Activated CD4-positive, alpha-beta T cell treated with anti-CD3 and anti-CD28 coated beads, Interleukin-2, amount 50 U/mL, for 24 hours (primary cell): ENCODE results near the gene LYZL1.
"Not testable (repeated sequence)": the region's sequence is repeated elsewhere in the genome, so short reads cannot be mapped to it uniquely, and the experiment has no call there.

ENCODE experiments used
- DNase-seq, 2 donors: peaks; one replicate each; pipeline ENCODE4 v3.0.0-alpha.2; 2020; ENCODE audit warnings: low read depth in 1 of 2, low spot score in 1 of 2

LYZL1 gene

DNA sequence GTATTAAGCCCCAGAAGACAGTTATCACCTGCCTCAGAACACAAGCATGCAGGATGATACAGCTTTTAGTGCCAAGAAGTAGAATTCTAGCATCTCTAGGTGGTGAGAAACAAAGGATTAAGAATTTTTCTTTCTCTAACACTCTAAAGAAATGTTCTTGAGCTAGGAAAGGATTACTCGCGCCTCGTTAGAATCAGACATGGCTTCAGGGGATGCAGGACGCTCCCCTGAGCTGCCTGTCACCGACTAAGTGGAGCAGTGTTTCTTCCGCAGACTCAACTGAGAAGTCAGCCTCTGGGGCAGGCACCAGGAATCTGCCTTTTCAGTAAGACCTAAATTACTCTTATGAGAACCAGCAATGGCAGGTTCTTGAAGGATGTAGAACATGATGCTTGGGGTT, at the start of gene LYZL1:
Gene LYZL1, plus strand, starts transcription at position 165 of the 400 bp plus-strand sequence. CDS start 2,798 bp downstream, outside the sequence.
- DNase-seq = not testable (repeated sequence)

DNA sequence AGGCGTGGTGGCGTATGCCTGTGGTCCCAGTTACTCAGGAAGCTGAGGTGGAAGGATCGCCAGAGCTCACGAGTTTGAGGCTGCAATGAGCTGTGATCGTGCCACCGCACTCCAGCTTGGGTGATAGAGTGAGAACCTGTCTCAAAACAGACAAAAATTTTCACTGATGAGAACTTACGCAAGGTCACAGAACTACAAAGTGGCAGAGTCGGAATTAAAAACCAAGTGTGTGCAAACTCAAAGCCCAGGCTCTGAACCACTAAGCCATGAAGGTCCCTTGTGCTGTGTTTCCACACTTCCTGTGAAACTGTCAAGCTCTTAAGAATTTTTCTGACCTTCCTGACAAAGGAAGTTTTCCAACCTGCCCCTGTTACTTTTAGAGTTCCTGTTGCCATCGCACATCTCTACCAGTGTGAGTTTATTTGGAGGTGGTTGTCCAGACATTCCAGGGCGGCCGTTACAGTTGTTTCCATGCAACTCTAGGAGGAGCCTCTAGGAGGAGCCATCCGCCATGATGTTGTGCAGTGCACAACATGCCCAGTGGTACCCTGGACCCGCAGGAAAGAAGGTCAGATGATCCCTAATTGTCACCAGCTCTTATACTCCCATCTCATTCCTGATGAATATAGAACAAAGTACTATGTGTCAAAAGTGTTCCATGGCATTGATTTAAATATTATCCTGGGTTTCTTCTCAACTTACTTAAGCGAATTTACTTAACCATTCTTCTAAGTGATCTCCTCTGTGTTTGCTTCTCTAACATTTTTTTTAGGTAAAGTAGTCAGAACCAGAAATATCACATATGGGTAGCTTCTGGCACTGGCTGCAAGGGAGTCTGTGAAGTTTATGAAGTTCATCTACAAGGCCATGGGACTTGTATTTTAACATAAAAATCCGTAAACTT, 49.0 kb upstream of the LYZL1 start:
- DNase-seq = no peak

DNA sequence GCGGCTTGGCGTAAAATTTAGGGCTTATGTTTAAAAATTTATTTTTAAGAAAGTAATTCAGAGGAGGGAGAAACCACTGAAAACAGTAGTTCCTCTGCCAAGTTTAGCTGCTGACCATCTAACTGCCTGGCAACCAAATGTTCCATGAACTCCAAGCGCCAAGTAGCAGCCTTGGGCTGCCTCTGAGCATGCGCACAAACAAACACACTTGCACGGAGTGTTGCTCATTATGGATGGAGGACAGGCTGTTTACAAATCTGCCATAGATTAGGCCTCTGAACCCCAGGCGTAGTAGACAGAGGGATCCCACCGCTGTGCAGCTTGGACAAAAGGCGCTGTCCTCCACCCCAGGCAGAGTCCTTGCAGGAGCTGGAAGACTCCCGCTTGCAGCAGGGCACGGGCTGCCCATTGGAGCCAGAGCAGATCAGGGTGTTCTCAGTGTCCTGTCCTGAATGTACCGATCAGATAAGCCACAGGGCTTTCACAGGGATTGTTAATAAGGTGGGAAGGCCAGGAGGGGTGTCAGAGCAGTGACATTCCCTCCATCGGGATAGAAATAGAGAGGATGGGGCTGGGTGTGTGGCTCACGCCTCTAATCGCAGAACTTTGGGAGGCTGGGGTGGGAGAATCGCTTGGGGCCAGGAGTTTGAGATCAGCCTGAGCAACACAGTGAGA, 47.7 kb upstream of the LYZL1 start:
- no peak for DNase-seq

DNA sequence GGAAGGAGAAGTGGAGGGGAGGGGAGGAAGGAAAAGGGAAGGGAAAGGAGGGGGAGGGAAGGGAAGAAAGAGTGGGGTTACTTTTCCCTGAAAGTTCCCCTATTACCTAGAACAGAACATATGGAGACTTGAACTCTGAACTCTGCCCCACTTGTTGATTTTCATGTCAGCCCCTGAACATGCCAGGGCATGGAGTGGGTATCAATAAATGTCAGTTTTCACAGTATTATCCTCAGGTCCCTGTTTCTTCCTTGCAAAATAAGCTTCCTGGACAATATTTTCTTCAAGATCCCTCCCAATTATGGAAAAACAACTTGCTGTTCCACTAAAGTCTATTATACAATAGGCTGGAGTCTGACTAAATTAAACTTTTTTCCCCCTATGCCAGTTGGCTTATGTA, 46.9 kb upstream of the LYZL1 start:
- DNase-seq = no peak

DNA sequence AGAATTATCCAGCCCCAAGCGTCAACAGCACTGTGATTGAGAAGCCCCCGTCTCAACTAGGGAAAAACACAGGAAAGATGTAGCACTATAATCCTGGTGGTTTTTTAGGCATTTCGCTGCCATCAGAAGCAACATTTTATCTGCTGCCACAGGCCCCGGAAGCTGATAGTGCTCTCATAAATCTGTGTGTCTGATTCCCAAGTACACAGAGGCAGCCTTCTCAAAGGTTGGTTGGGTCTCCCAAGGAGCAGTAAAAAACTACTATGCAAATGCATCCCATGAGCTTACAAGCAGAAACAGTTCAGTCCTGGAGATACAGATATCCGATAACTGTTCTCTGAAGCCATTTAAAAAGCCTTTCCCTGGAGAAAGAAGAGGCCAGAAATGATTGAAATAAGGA, 45.8 kb upstream of the LYZL1 start:
- DNase-seq = no peak

DNA sequence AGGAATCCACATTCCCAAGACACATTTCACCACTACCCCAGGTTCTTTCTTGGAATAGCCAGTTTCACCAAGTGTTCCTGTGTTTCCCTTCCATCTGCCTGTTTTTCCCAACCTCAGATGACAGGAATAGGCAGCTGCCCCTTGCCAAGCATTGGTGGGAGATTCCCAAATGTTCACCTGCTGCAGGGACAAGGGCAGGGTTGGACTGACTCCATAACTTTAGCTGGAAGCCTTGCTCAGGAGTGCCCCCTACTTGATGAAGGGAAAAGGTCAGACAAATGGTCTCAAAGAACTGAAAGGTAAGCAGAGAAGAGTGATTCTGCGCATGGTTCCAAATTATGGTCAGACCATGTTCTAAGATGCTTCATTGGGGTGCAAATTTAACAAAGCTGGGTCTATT, 45.1 kb upstream of the LYZL1 start:
- no peak for DNase-seq

DNA sequence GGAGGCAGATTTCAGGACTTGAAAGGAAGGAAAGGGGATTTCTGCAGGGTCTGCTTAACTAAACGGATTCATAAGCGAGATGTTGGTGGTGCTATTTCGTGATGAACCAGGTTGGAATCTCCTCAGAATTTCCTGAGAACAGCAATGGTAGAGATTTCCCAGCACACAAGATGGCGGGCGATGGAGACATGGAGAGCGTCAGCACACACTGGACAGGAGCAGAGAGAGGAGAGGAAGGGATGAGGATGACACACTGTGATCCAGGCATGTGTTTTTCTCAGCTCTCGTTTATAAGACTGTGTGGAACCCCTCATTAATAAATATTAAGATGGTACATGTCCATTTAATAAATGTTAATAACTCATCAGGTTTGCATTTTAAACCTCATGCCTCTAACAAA, 43.9 kb upstream of the LYZL1 start:
- DNase-seq = no peak

DNA sequence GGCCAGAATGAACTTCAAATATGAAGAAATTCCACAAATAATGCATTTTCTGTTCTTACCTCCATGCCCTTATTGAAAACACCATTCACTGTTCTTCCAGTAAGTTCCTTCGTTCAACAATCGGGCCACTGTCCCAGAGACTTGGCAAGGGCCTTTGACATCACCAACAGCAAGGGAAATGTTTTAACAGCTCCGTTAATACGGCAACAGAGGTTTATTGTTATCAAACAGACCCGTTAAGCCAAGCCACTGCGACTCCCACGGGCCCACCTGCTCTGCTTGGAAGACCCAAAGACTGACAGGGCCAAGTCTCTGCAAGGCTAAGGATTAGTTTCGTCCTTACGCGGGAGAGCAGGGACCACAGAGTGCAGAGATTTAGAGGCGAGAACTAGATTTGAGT, 43.4 kb upstream of the LYZL1 start:
- DNase-seq = no peak

DNA sequence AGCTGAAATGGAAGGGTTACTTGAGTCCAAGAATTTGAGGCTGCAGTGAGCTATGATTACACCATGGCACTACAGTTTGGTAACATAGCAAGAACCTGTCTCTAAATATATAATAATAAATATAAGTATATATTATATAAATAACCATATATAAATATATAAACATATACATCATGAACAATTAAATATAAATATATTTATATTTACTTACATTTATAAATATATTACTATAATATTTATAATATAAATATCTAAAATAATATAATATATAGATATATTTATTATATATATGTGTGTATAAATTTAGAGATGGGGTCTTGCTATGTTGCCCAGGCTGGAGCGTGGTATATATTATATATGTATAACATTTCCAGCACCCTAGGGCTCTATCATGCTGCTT, 42.4 kb upstream of the LYZL1 start:
- DNase-seq = no peak

DNA sequence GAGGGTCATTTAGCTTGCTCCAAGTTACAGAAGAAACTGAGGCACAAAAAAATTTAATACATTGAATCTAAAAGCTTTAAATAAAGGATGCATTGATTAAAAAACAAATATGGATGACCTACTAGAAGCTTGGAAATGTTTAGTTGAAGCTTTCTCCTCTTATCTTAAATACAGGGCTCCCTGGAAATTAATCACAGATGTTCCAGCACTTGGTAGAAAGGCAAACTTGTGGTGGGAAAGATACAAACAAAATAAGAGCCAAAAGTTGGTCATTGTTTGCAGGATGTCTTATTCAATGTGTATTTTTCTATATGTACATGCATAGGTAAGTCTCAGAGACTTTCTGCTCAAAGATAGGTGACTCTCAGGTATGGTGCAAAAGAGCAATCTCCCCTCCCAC, 40.7 kb upstream of the LYZL1 start:
- DNase-seq = no peak

DNA sequence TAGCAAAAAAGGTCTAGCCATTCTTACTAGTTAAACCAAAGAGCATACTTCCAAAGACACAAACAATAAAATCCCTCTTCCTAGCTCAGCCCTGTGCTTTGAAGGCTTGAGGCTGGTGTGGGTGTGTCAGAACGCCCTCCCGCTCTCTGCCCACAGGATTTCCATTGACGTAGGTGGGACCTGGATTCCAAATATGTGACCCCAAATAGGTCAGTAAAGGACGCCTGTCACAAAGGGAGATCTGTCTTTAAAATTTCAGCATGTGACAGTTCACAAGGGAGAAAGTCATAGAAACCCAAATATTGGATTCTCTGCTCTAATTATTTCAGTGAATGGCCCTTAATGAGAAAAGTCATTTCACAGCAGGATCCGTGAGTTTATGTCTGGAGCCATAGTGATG, 39.9 kb upstream of the LYZL1 start:
- DNase-seq = no peak

DNA sequence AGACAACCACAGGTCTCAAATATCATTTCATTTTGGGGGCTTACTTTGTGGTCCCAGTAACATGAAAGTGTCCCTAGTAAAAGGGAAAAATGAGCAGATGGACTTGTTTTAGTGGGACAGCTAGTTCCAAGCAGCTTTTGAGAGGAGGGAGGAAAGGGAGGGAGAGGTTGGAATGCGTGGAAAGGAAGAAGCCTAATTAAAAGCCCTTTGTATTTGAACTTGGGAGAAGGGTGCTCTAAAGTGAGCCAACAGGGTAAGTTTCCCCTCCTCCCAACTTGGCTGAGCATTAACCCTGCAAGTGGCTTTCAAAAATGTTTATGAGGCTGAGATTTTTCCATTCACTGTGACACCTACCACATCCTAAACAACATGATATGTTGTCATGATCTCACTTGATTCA, 38.8 kb upstream of the LYZL1 start:
- DNase-seq = no peak

DNA sequence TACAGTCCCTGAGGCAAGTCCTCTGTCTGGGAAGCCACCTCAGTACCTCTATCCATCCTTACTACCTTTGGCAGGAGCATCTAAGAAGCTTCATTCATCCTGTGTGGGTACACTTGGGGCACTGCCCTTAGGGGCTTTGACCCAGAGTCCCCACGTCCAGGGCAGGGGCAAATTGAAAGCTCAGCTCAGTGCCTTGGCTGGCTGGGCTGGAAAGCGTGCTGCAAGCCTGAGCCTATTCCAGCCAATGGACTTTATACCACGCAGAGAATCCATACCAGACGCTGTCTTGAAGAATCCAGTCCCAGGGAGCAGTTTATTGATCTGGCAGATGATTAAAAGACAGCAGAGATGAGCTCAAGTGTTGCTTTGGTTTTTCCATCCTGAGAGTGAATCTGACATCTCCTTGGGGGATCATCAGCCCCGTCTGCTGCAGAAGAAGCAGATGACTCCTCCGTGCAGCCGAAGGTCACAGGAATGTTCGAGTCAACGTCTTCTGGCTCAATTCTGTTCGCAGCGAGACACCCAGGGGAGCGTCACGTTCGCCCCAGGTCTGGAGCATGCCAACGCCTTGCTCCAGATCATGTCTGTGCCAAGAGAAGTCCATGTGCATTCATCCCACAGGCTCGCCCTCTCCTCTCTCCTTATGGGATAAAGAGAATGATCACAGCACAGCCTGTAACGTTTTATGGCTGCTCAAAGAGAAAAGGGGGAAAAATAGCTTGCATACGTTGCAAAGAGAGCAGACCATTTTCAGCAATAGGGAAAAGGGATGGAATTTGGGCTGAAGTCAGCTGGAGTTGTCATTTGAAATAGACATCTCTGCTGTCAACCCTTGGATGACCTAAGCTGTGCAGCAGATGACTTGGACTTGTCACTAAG, 35.8 kb upstream of the LYZL1 start:
- DNase-seq = no peak

DNA sequence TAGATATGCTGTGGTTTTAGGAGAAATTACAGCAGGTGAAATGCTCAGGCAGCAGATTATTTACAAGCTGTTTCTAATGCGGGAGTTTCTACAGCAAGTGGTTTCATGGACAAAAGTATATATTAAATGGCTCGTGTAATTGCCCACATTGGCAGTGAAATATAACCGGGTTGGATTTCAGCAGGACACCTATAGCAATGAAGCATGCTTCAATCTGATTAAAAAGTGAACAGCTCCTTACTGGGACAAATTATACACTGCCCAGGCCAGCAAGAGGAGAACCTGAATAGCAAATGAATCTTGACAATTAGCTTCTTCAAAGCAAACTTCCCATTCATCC, 35.2 kb upstream of the LYZL1 start:
- no peak for DNase-seq

DNA sequence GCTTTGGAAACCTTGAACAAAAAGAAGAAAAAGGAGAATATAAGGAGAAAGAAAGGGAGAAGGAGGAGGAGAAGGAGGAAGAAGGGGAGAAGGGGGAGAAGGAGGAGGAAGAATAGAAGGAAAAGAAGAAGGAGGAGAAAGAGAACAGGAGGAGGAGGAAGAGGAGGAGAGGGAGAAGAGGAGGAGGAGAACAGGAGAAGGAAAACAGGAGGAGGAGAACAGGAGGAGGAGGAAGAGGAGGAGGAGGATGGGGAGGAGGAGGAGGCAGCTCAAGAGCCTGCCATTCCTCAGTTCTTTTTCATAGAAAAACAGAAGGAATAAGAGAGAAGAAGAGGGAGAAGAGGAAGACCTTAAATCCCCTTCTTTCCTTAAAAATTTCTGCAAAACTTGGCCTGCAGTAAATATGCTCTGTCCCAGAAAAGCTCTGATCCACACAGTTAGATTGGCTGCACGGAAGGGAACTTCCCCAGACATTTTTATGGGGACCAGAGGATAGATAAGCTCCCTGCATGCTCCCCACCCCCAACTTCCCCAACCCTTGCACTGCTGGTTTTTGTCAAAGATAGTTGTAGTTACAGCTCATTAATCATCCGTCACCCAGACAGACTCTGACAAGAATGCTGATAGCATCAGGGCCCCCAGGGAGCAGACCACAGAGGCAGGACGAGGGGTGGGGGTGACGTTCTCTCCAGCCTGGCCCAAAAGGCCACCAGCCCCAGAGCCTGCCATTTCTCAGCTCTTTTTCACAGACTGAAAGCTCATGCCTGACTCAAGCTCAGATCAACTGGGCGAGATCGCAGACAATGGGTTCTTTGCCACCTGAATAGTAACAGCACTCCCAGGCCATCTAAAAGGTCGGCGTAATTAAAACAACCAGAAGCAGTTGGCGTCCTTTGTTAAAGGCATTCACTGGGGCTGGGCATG, 34.5 kb upstream of the LYZL1 start:
- DNase-seq = no peak

DNA sequence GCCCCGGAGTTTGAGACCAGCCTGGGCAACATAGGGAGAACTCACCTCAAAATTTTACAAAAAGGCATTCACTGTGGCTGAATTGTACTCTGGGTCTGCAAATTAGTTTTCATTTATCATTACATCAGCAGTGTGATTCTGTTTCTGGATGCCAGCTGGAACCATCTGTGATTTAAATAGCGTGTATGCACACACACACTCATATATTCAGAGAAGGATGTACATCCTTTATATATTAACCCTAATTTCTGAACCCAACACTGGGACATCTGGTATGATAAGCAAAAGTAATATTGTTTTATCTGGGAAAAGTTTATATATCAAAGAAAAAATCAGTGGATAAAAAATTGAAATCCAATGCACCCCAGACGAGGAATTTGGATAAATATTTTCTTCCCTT, 33.8 kb upstream of the LYZL1 start:
- DNase-seq = no peak

DNA sequence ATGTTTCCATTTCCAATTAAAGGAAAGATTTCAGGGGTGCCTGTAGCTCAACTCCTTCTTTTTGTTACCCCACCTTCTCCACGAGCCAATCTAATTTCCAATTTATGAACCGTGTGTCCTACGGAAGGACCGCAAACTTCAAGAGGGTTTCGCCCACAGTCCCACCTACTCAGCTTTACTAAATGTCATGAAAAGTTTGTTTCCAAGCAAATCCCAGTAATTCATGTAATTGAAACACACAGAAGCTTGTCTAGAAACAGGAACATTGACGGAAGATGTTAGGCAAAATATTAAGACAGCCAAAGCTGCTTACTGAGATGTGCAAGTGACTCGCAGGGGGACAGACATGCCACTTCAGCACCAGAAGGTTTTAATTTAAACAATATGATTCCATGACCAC, 32.9 kb upstream of the LYZL1 start:
- DNase-seq = no peak

DNA sequence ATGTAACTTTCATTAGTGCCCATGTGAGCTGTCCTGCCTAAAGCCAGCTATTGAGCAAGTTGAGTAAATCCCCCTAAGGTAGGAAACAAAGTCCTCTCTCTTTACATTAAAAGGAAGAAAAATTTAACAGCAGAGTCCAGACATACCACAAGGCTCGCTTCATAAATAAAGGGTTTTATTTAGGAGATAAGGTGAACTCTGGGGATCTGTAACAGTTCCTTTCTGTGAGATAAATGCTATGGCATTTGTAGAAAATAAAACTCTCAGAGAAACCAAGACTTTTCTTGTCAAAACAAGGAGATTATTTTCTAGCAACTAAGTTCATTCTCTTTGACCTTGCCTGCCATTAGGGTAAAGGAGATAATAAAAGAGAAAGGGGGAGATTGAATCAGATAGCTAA, 32.3 kb upstream of the LYZL1 start:
- no peak for DNase-seq

DNA sequence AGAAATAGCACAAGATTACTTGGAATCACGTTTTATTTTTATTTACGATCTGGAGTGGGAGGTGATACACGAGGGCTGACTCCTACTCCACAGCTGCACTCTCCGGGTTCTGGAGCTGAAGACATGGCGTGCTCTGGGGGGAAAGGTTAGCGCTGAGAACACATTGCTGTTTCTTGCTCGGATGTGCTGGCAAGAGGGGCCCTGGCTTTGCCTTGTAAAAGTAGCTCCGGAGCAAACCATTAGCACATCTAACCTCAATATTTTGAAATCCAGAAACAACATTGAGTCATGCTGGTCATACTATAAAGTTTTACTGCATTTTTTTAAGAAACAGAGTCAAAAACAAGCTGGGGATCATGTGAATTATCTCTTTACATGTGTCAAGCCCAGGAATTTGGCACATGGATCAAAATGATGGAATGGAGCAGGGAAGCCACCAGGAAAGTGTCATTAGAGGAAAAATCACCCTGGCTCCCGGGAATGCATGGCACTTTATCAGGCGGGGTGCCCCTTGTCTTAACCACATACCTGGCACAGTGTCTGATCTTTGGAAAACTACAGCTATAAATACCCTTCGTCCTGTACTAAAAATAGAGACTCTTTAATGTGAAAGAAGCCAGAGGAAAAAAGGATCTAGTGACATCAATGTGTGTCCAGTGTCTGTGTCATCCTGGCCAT, 31.6 kb upstream of the LYZL1 start:
- no peak for DNase-seq

DNA sequence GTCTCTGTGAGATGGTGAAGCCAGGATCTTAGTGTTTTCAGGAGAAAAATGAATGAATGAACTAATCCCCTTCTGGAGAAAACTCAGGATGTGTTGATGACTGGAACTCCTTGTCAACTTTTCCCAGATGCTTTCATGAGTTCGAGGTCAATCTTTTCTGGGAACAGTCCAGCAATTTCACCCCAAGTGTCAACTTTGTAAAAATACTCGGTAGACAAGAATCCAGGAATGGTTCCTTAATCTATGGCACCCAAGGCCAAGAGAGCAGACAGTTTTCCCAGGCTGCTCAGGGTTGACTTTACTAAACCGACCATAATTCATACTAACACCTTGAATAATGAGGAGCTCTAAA, 31.1 kb upstream of the LYZL1 start:
- DNase-seq = no peak
